BE2C (cell line): ENCODE measurements around the gene PSD.

Source experiments
- DNase-seq: peaks from one replicate; pipeline ENCODE4 v3.0.0-alpha.2; 2020
- H3K27me3 ChIP-seq: fragments of 250-450 bp; sonication (Bioruptor Pico); 2 replicates; pipeline ENCODE4 v1.5.1; 2020; ENCODE audit warnings: mild to moderate bottlenecking
- H3K36me3 ChIP-seq: fragments of 250-450 bp; sonication (Bioruptor Pico); 2 replicates; pipeline ENCODE4 v1.5.1; 2020; ENCODE audit warnings: mild to moderate bottlenecking
- H3K4me1 ChIP-seq: fragments of 250-450 bp; sonication (Bioruptor Pico); 2 replicates; pipeline ENCODE4 v1.5.1; 2020
- H3K4me3 ChIP-seq: 2 replicates; pipeline ENCODE4 v1.5.1; 2011; ENCODE audit warnings: low read depth, low read length
- H3K9me3 ChIP-seq: fragments of 250-450 bp; sonication (Bioruptor Pico); 2 replicates; pipeline ENCODE4 v1.5.1; 2020
- TF ChIP-seq, protein P1 (sequence below): IDR thresholded peaks from 2 replicates; pipeline ENCODE4 v1.5.1; 2012; ENCODE audit warnings: mild to moderate bottlenecking, low read depth, low read length

Gene PSD

DNA sequence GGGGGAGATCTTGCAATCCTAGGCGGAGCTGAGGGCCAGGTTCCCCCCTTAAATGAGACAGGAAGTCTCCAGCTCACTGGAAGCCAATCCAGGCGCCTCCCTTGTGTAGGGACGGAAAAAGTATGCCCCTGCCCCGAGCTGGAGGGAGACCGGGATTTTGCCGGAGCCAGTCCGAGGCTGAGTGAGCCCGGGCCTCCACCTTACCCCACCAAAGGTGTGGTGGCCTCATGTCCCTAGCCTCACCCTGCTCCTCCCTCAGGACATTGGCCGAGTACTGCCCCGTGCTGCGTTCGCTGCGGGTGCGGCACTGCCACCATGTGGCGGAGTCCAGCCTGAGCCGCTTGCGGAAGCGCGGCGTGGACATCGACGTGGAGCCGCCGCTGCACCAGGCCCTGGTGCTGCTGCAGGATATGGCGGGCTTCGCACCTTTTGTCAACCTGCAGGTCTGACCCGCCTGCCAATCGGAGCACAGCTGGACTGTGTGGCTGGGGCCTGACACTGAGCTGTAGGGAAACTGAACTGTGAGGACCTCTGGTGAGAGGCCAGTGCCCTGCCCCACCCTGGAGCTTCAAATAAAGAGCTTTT lies 4.1 kb upstream of the PSD start:
- TF ChIP-seq, protein P1, sequence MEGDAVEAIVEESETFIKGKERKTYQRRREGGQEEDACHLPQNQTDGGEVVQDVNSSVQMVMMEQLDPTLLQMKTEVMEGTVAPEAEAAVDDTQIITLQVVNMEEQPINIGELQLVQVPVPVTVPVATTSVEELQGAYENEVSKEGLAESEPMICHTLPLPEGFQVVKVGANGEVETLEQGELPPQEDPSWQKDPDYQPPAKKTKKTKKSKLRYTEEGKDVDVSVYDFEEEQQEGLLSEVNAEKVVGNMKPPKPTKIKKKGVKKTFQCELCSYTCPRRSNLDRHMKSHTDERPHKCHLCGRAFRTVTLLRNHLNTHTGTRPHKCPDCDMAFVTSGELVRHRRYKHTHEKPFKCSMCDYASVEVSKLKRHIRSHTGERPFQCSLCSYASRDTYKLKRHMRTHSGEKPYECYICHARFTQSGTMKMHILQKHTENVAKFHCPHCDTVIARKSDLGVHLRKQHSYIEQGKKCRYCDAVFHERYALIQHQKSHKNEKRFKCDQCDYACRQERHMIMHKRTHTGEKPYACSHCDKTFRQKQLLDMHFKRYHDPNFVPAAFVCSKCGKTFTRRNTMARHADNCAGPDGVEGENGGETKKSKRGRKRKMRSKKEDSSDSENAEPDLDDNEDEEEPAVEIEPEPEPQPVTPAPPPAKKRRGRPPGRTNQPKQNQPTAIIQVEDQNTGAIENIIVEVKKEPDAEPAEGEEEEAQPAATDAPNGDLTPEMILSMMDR: peak; percentile 85
- Histone ChIP-seq H3K27me3 (no peaks in the 10 kb centered on the region), H3K36me3 (peaks cover 12% of the 10 kb centered on the region), H3K4me3 (peak overlapping the region; percentile 92), H3K9me3 (no peaks in the 10 kb centered on the region), H3K4me1 (peaks cover 2% of the 10 kb centered on the region; the same call in 1 of the 2 replicates)
- DNase-seq: peak; percentile 82

DNA sequence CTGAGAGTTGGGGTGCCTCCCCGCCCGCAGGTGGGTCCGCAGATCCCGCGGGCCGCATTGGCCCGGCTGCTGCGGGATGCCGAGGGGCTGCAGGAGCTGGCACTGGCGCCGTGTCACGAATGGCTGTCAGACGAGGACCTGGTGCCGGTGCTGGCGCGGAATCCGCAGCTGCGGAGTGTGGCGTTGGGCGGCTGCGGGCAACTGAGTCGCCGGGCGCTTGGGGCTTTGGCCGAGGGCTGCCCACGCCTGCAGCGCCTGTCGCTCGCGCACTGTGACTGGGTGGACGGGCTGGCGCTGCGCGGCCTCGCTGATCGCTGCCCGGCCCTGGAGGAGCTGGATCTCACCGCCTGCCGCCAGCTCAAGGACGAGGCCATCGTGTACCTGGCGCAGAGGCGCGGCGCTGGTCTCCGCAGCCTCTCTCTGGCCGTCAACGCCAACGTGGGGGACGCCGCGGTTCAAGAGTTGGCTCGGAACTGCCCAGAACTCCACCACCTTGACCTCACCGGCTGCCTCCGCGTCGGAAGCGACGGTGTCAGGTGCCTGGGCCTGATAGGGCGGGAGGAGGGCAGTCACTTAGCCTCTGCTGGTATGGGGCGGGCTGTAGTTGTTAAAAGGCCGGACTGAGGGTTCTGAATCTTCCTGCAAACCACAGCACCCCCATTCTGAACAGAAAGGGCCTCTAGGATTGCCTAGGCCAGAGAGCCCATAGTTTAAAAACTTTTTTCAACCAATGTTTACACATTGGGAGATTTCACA lies 3.4 kb upstream of the PSD start:
- Histone ChIP-seq H3K36me3 (peaks cover 12% of the 10 kb centered on the region), H3K27me3 (no peaks in the 10 kb centered on the region), H3K4me1 (peaks cover 2% of the 10 kb centered on the region; the same call in 1 of the 2 replicates), H3K9me3 (no peaks in the 10 kb centered on the region), H3K4me3 (peak overlapping the region; percentile 92)
- TF ChIP-seq, protein P1: no peak
- no peak for DNase-seq

DNA sequence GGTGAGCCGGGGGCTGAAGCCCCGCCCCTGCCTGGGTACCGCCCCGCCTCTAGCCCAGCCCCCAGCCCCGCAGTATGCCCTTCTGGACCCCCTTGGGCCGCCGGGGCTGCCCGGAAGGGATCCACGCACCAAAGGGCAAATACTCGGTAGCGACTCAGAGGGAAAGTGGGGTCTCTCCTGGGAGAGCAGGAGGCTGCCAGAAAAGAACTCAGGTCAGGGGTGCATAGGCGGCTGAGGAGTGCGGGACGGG lies 2.8 kb upstream of the PSD start:
- Histone ChIP-seq H3K9me3 (no peaks in the 10 kb centered on the region), H3K36me3 (peaks cover 12% of the 10 kb centered on the region), H3K4me3 (peak overlapping the region; percentile 92), H3K27me3 (no peaks in the 10 kb centered on the region), H3K4me1 (peaks cover 2% of the 10 kb centered on the region; the same call in 1 of the 2 replicates)
- TF ChIP-seq, protein P1: no peak
- no peak for DNase-seq

DNA sequence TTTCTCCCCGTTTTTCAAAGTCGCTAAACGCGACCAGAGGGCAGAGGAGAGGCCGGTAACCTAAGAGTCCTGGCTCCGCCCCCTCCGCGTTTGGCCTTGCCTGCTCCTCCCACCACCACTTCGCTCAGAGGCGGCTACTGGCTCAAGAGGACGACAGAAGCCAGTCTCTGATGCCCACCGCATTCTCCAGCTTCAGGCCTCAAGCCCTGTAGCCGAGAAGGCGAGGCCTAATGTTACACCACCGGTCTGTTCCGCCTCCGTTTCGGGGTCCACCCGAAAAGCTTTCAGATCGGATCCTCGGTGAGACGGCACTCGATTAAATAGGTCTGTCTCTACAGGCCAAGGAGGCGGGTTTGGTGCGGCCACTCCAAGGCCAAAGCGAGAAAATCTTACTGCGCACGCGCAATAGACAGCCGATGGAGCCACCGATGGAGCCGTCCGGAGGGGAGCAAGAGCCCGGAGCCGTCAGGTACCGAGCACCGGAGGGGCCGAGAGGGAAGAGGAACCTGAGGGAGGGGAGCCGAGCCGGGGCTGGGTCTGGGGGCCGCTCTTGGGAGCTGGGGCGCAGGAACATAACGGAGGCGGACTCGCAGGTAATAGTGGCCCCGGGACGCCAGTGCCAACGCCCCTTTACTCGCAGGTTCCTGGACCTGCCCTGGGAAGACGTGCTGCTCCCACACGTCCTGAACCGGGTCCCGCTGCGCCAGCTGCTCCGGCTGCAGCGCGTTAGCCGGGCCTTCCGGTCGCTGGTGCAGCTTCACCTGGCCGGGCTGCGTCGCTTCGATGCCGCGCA lies 2.3 kb upstream of the PSD start, which contains the start of gene FBXL15:
FBXL15 (plus strand) TSS at position 123 of the 793 bp plus-strand sequence; CDS start at position 417, 294 bp downstream.
- H3K9me3 ChIP-seq: no peaks in the 10 kb centered on the region
- DNase-seq: peak; percentile 95
- H3K4me1 ChIP-seq: peaks cover 2% of the 10 kb centered on the region; the same call in 1 of the 2 replicates
- TF ChIP-seq, protein P1: no peak
- H3K4me3 ChIP-seq: peak within 1 kb of the TSS; percentile 92
- H3K36me3 ChIP-seq: peaks cover 12% of the 10 kb centered on the region
- H3K27me3 ChIP-seq: no peaks in the 10 kb centered on the region

DNA sequence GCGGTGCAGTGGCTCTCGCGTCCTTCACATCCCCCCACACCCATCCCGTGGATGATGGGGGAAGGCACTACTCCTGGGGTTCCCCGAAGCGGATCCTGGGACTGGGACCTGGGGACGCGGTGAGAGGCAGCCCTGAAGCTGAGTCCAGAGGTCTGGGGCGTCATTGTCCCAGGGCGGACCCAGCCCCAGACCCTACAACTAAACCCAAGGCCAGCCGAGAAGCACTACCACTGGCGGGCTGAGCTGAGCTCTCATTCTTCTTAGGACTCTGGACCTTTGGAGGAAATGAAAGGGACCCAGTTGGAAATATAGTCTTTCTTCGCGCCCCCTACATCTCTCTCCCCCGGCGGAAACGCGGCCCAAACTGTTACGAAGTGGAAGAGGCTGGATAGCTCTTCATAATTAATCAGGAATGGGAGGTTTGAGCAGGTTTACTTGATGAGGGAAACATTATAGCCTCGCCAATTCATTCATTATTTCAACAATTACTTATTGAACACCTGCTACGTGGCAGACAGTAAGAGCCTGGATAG lies 1.7 kb upstream of the PSD start:
- H3K9me3 ChIP-seq: no peaks in the 10 kb centered on the region
- TF ChIP-seq, protein P1: no peak
- no peaks in the 10 kb centered on the region for H3K27me3 ChIP-seq
- peaks cover 2% of the 10 kb centered on the region; the same call in 1 of the 2 replicates for H3K4me1 ChIP-seq
- H3K36me3 ChIP-seq: peaks cover 12% of the 10 kb centered on the region
- H3K4me3 ChIP-seq: peak overlapping the region; percentile 92
- DNase-seq: no peak
